GM18502 (cell line): ENCODE data around the gene ZSCAN31.
"Not testable (repeated sequence)": the region's sequence is repeated elsewhere in the genome, so short reads cannot be mapped to it uniquely, and the experiment has no call there.

Experiments
- ATAC-seq: cut with Tn5 transposase; IDR thresholded peaks from one replicate; pipeline ENCODE4 v1.9.1; 2021; ENCODE audit warnings: mild to moderate bottlenecking; ENCODE audit not compliant: unreplicated experiment, poor library complexity

Gene ZSCAN31

DNA sequence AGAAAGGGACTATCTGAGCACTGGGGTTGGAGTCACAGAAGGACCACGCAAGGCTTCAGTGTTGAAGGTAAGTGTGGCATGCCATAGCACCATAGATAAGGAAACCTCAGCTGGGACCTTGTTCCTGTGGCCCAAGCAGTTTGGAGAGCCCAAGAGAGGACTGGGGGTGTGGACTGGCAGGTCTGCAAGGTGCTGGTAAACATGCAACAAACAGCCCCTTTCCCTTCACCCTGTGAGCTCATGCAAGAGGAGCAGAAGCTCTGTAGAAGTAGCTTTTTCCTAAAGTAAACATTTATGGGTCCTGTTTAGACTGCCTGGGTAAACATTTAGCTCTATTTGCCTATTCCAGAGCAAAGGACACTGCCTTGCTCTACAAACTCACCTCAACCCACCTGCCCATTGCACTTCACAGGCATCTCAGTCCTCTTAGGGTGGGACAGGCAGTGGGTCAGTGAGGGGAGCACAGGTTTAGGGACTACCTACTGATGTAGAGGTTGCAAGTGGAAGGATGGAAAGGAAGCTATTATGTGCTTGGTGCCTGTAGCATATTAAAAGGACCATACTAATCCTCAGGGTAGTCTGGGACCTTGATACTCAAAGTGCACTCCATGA, 12.0 kb downstream of the ZSCAN31 start:
- no peak for ATAC-seq

DNA sequence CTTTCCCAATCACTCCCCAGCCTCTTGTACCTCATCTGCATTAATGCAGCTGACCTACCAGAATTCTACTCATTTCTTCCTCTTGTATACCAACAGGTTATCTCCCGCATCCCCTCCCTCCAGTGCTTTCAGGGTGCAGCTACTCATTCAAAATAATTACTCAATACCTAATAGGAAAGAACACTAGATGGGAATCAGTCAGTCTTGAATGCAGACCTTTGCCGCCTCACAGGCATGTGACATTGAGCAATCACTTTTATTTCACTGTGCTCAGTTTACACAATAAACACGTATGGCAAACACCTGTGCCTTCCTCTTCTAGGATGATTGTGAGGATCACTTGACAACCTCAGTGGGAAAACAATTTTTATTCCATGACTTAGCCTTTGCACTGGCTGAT, 13.3 kb downstream of the ZSCAN31 start:
- ATAC-seq: no peak

DNA sequence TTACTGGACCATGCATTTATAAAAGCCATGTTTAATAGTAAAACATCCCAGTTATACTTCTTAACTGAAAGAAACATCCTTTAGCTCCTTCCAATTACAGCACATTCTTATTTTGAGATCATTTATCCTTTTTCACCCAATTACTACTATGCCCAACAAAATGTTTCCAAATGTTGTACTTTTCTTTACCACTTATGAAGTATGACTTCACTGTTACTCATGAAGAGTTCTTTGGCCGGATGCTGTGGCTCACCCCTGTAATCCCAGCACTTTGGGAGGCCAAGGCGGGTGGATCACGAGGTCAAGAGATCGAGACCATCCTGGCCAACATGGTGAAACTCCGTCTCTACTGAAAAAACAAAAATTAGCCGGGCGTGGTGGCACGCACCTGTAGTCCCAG, 18.1 kb downstream of the ZSCAN31 start:
- not testable (repeated sequence) for ATAC-seq

DNA sequence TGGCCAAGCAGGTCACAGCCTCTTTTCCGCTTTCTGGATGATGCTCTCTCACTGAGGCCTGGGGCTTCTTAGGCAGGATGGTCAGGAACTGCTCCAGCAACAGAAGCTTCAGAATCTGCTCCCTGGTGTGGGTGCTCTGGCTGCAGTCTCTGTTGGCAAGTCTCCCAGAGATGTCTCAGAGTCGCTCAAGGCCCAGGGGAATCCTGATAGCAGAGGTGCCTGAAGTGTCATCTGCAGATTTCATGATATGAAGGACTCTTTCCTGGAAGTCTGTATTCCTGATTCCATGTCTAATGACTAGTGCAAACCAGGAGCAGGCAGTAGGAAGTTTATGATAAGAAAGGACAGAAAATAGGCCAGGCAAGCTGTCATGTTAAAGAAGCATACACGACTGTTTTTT, 20.3 kb downstream of the ZSCAN31 start:
- no peak for ATAC-seq

GRCh38 chr6:28312939-28313338, 23.0 kb downstream of the ZSCAN31 start:
- no peak for ATAC-seq

DNA sequence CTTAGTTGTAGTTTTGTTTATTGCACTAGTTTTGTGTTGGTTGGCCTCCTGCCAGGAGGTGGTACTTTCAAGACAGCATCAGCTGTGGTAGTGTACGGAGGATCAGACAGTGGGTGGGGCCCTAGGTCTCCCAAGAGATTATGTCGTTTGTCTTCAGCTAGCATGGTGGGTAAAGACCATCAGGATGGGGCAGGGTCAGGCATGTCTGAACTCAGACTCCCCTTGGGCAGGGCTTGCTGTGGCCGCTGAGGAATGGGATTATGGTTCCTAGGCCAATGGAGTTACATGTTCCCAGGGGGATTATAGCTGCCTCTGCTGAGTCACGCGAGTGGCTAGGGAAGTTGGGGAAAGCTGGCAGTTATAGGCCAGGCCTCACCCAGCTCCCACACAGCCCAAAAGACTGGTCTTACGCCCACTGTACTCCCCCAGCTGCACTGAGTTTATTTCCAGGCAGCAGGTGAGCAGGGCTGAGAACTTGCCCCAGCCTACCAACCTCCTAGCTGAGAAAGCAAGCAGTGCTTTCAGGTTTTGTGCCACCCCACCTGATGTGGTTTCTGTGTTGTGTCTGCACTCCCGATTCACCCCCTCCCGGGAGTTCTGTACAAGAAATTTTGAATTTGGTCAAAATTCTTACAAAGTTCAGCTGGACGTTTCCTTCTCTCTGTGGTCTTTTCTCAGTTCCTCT, 24.7 kb downstream of the ZSCAN31 start:
- no peak for ATAC-seq

DNA sequence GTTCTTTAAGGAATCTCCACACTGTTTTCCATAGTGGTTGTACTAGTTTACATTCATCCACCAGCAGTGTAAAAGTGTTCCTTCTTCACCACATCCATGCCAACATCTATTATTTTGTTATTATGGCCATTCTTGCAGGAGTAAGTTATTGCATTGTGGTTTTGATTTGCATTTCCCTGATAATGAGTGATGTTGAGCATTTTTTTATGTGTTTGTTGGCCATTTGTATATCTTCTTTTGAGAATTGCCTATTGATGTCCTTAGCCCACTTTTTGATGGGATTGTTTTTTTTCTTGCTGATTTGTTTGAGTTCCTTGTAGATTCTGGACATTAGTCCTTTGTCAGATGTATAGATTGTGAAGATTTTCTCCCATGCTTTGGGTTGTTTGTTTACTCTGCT, 29.6 kb downstream of the ZSCAN31 start:
- not testable (repeated sequence) for ATAC-seq

DNA sequence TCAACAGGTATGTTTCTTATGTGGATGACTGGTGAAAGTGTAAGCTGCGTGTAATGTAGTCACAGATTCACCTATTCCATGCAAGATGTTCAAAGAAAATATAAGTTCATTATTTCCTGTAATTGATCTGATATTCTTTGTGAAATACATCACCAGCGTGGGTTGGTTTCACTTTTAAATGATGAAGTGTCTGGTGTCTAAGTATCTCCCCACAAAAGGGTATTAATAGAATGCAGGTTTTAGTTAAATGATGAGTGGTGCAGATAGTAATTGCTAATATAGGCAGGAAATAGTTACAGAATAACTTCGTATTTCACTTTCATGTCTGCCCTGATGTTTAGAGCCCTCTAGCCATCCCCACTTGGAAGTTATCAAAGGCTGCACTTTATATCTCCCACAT, 32.4 kb downstream of the ZSCAN31 start:
- peak; percentile 89 for ATAC-seq

DNA sequence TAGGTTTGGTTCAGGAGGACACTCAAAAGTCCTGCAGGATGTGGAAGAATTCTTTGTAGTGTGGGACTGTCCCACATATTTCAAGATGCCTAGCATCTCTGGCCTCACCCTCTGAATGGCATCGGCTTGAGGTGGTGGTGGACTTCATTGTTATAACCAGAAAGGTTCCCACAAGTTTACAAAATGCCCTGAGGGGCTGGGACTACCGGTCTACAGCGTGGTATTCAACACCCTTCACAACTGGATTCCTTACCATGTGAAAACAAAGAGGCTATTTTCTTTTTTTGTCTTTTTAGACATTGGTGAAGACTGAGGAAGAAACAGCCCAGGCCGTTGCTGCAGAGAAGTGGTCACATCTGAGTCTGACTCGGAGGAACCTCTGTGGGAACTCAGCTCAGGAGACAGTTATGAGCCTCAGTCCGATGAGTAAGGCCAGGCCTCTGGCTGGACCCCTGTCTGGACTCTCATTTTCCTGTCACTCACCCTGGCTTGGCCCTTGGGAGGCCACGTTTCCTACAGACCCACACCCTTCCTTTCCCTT, 39.4 kb downstream of the ZSCAN31 start:
- ATAC-seq: no peak

GRCh38 chr6:28295326-28295725, 40.6 kb downstream of the ZSCAN31 start:
- no peak for ATAC-seq

GRCh38 chr6:28291573-28291972, 44.4 kb downstream of the ZSCAN31 start:
- ATAC-seq: no peak

DNA sequence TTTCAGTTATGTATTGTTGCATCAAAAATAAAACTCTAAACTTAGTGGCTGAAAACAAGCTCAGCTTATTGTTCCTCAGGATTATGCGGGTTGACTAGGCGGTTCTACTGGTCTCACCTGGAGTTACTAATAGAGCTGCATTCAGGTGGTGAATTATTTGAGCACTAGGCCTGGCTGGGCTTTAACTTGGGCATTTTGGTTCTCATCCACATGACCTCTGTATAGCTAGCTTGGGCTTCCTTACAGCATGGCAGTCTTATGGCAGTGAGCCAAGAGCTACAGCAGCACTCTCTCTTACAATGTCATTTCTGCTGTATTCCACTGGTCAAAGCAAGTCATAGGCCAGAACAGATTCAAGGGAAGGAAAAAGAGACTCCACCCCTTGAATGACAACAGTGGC, 53.0 kb downstream of the ZSCAN31 start:
- no peak for ATAC-seq

DNA sequence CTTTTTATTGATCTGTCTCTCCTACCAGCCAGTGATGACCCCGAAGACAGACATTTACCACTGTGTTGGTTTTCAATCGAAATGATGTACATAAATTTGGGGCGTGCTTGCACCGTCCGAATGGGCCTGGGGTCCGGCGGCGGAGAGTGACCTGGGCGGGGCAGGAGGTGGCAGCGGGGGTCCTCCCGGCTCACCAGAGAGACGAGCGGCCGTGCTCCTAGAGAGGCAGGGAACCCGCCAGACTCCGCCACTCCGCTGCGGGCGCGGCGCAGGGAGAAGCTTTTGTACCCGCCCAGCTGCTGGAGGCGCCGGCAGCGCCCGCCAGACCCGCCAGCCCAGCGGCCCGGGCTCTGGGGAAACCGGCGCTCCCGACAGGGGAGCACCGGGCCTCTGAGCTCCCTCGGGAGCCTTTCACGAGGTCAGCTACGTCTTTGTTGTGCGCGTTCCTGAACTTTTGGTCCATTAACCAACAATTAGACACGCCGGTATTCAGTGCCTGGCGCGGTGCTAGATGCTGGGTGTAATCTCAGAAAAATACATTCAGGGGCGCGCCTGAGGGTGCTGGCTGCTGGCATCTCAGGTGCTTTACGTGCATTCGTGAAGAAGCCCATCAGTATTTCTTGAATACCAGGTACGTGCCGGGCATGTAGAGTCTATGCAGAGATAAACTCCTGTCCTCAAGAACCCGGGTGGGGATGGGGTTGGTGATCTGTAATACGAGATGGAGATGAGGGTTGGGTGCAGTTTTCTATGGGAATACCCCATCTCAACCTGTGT, 54.5 kb downstream of the ZSCAN31 start, which contains the start of gene PGBD1:
TSS of gene PGBD1 (plus strand) at position 285 of the 777 bp plus-strand sequence. CDS start 2,242 bp downstream, outside the sequence.
- peak; percentile 90 for ATAC-seq

DNA sequence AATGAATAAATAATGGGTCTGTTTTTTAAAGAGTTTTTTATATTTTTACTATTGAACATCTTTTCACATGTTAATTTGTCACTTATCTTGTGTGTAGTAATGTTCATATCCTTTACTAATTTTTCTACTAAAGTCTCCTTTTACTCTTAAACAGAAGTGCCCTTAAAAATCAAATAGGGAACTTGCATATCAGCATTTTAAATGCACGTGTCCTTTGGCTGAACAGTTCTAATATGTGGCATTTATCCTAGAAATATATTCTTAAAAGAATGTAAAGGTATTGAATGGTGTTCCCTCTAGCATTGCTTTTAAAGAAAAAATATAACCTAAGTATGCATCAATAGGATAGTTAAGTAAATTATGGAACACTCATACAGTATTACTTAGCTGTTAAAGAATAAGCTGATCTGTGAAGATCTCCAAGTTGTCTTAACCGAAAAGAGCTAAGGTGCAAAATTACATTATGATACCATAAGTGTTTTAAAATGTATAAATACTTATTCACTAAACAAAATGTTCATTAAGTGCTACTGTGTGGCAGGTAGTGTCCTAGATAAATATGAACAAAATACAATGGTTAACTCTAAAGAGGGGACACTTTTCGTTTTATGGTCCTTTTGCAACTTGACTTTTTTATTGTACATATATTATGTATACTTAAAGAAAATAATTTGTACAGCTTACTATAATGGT, 55.2 kb downstream of the ZSCAN31 start:
- ATAC-seq: no peak

DNA sequence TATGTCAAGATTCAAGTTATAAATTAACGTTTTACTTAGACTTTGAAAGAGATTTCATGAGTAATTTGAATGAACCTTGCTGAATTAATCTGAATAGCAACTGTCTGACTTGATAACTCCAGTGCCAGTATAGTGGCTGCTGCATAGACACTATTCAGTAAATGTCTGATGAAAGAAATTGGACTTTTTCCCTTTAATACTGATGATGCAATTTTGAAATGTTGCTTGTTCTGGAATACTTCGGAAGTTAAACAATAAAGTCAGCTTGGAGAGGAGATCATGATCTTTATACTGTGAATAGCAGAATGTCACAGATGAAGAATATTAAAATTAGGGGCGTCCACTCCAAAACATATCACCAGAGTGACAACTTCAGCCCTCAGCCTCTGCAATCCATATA, 58.2 kb downstream of the ZSCAN31 start:
- ATAC-seq: no peak

- ATAC-seq: no peak
Measured at GRCh38 chr6:28274888-28275287, 61.1 kb downstream of the ZSCAN31 start.
